IMR-90 (cell line): ENCODE results near the gene BCL2L13. TPM values are rescaled to one million over a fixed set of nuclear protein-coding genes. Genes with fewer than 3 reads are reported as not detected.

ENCODE experiments used
- ATAC-seq: fragments of 200-7000 bp; cut with Tn5 transposase; 2 replicates; pipeline ENCODE4 v1.9.1; 2020; ENCODE audit warnings: low read depth, mild to moderate bottlenecking, moderate library complexity
- BruUV-seq: library from RNA; stranded (reverse); fragments of 400-500 nt; replicated peaks from 2 replicates; lab custom pipeline; 2021; lab: Mats Ljungman, UMichigan
- CTCF ChIA-PET: fragments of 300-600 bp; formaldehyde crosslinking; extraction: SDS; loops from one replicate; lab custom pipeline; 2021; ENCODE audit warnings: antibody characterized with exemption; lab: Yijun Ruan, JAX
- POLR2A ChIA-PET: fragments of 300-600 bp; sonication (Branson Sonifier 250); formaldehyde crosslinking; loops from one replicate; lab custom pipeline; 2022; ENCODE audit warnings: antibody characterized with exemption; ENCODE audit not compliant: unreplicated experiment; lab: Charles Lee
- DNase-seq: peaks from one replicate; pipeline ENCODE4 v3.0.0; 2013
- H2AFZ ChIP-seq: replicated peaks from 2 replicates; pipeline ENCODE3; 2013; ENCODE audit warnings: low read length, mild to moderate bottlenecking; ENCODE audit not compliant: poor library complexity
- H2AK5ac ChIP-seq: 2 replicates; pipeline ENCODE4 v1.6.1; 2013; ENCODE audit warnings: low read depth, low read length, inconsistent platforms
- H2AK9ac ChIP-seq: replicated peaks from 2 replicates; pipeline ENCODE3; 2013; ENCODE audit warnings: mild to moderate bottlenecking, low read depth, low read length, moderate library complexity; ENCODE audit not compliant: poor library complexity
- H2BK120ac ChIP-seq: 2 replicates; pipeline ENCODE4 v1.6.1; 2013; ENCODE audit warnings: low read depth, low read length, inconsistent platforms
- H2BK15ac ChIP-seq: 3 replicates; pipeline ENCODE4 v1.6.1; 2013; ENCODE audit warnings: low read depth, low read length, inconsistent platforms
- H2BK20ac ChIP-seq: 2 replicates; pipeline ENCODE4 v1.6.1; 2013; ENCODE audit warnings: low read depth, mild to moderate bottlenecking, inconsistent platforms, low read length, moderate library complexity
- H2BK5ac ChIP-seq: 2 replicates; pipeline ENCODE4 v1.6.1; 2013; ENCODE audit warnings: mild to moderate bottlenecking, low read depth, low read length, inconsistent platforms; ENCODE audit not compliant: poor library complexity, severe bottlenecking
- H3K14ac ChIP-seq: replicated peaks from 2 replicates; pipeline ENCODE4 v1.6.1; 2013; ENCODE audit warnings: low read depth, low read length, inconsistent platforms
- H3K18ac ChIP-seq: 2 replicates; pipeline ENCODE4 v1.6.1; 2013; ENCODE audit warnings: low read depth, low read length, control low read depth
- H3K23ac ChIP-seq: 2 replicates; pipeline ENCODE4 v1.6.1; 2013; ENCODE audit warnings: low read depth, low read length, inconsistent platforms
- H3K27ac ChIP-seq: 2 replicates; pipeline ENCODE4 v1.5.1; 2013; ENCODE audit warnings: mild to moderate bottlenecking, control low read depth, low read length; ENCODE audit not compliant: insufficient read depth
- H3K27me3 ChIP-seq: 2 replicates; pipeline ENCODE4 v1.6.1; 2013; ENCODE audit warnings: low read length; ENCODE audit not compliant: control insufficient read depth, insufficient read depth
- H3K36me3 ChIP-seq: 2 replicates; pipeline ENCODE4 v1.6.1; 2013; ENCODE audit warnings: low read length, mixed read lengths; ENCODE audit not compliant: control insufficient read depth, insufficient read depth
- H3K4ac ChIP-seq: 2 replicates; pipeline ENCODE4 v1.6.1; 2013; ENCODE audit warnings: low read depth, low read length, inconsistent platforms
- H3K4me1 ChIP-seq: 2 replicates; pipeline ENCODE4 v1.6.1; 2013; ENCODE audit warnings: low read length, mixed read lengths; ENCODE audit not compliant: control insufficient read depth, insufficient read depth
- H3K4me2 ChIP-seq: 2 replicates; pipeline ENCODE4 v1.6.1; 2013; ENCODE audit warnings: low read depth, mild to moderate bottlenecking, control low read depth, low read length, moderate library complexity
- H3K4me3 ChIP-seq: 2 replicates; pipeline ENCODE4 v1.5.1; 2013; ENCODE audit warnings: low read depth, mild to moderate bottlenecking, control low read depth, low read length, moderate library complexity; ENCODE audit not compliant: insufficient read depth
- H3K56ac ChIP-seq: 2 replicates; pipeline ENCODE4 v1.6.1; 2013; ENCODE audit warnings: low read length, inconsistent platforms; ENCODE audit not compliant: insufficient read depth; ENCODE audit errors: extremely low read depth
- H3K79me1 ChIP-seq, 2 experiments: 2 replicates each; pipeline ENCODE4 v1.6.1; 2013; ENCODE audit warnings: low read length in 2 of 2, inconsistent platforms in 1 of 2, low read depth in 1 of 2
- H3K9ac ChIP-seq: 2 replicates; pipeline ENCODE4 v1.6.1; 2013; ENCODE audit warnings: low read depth, low read length, control low read depth
- H3K9me1 ChIP-seq: 2 replicates; pipeline ENCODE4 v1.6.1; 2013; ENCODE audit warnings: low read length, inconsistent platforms; ENCODE audit not compliant: insufficient read depth
- H3K9me3 ChIP-seq: 2 replicates; pipeline ENCODE4 v1.6.1; 2013; ENCODE audit warnings: low read length; ENCODE audit not compliant: control insufficient read depth, insufficient read depth
- H4K20me1 ChIP-seq: 2 replicates; pipeline ENCODE4 v1.6.1; 2013; ENCODE audit warnings: low read length, inconsistent platforms; ENCODE audit not compliant: insufficient read depth
- H4K5ac ChIP-seq: 2 replicates; pipeline ENCODE4 v1.6.1; 2013; ENCODE audit warnings: mild to moderate bottlenecking, low read depth, low read length, control low read depth
- H4K8ac ChIP-seq, 2 experiments: 2 replicates each; pipeline ENCODE4 v1.6.1; 2013; ENCODE audit warnings: low read depth in 2 of 2, low read length in 2 of 2, control low read depth in 1 of 2, inconsistent platforms in 1 of 2
- H4K91ac ChIP-seq: 2 replicates; pipeline ENCODE4 v1.6.1; 2013; ENCODE audit warnings: low read depth, low read length, inconsistent platforms; ENCODE audit not compliant: insufficient read depth
- BHLHE40 ChIP-seq: fragments of 150-350 bp; IDR thresholded peaks from 2 replicates; pipeline ENCODE4 v1.6.1; 2016; ENCODE audit warnings: mild to moderate bottlenecking, low read depth, low read length
- CEBPB ChIP-seq: IDR thresholded peaks from 2 replicates; pipeline ENCODE4 v1.6.1; 2012; ENCODE audit warnings: low read depth, low read length, improper control_type of control experiment
- CHD1 ChIP-seq: IDR thresholded peaks from 2 replicates; pipeline ENCODE4 v1.6.1; 2012; ENCODE audit warnings: low read depth, low read length, improper control_type of control experiment
- CTCF ChIP-seq: conservative IDR thresholded peaks from 2 replicates; pipeline ENCODE4 v1.5.1; 2012; ENCODE audit warnings: mild to moderate bottlenecking, low read depth, low read length, improper control_type of control experiment
- ELK1 ChIP-seq: fragments of 150-350 bp; IDR thresholded peaks from 2 replicates; pipeline ENCODE4 v1.6.1; 2016; ENCODE audit warnings: low read depth, mild to moderate bottlenecking, low read length, moderate library complexity, borderline replicate concordance
- FOS ChIP-seq: fragments of 150-350 bp; IDR thresholded peaks from 2 replicates; pipeline ENCODE4 v1.6.1; 2016; ENCODE audit warnings: low read depth, low read length
- MAFK ChIP-seq: IDR thresholded peaks from 2 replicates; pipeline ENCODE4 v1.6.1; 2012; ENCODE audit warnings: low read depth, low read length, improper control_type of control experiment
- MAZ ChIP-seq: IDR thresholded peaks from 2 replicates; pipeline ENCODE4 v1.6.1; 2012; ENCODE audit warnings: low read depth, mild to moderate bottlenecking, low read length, improper control_type of control experiment, moderate library complexity, borderline replicate concordance
- MXI1 ChIP-seq: IDR thresholded peaks from 2 replicates; pipeline ENCODE4 v1.6.1; 2012; ENCODE audit warnings: low read depth, mild to moderate bottlenecking, low read length, moderate library complexity, borderline replicate concordance
- NFE2L2 ChIP-seq: fragments of 150-350 bp; IDR thresholded peaks from 2 replicates; pipeline ENCODE4 v1.6.1; 2016; ENCODE audit warnings: low read depth, mild to moderate bottlenecking, low read length
- POLR2A ChIP-seq: IDR thresholded peaks from 2 replicates; pipeline ENCODE4 v1.6.1; 2012; ENCODE audit warnings: mild to moderate bottlenecking, low read depth, low read length
- RAD21 ChIP-seq: IDR thresholded peaks from 2 replicates; pipeline ENCODE4 v1.6.1; 2012; ENCODE audit warnings: low read length, improper control_type of control experiment
- RCOR1 ChIP-seq: IDR thresholded peaks from 2 replicates; pipeline ENCODE4 v1.6.1; 2012; ENCODE audit warnings: mild to moderate bottlenecking, low read length, improper control_type of control experiment; ENCODE audit not compliant: insufficient replicate concordance
- RFX5 ChIP-seq: IDR thresholded peaks from 2 replicates; pipeline ENCODE4 v1.8.0; 2012; ENCODE audit warnings: low read depth, mild to moderate bottlenecking, low read length, moderate library complexity
- SMC3 ChIP-seq: fragments of 150-350 bp; IDR thresholded peaks from 2 replicates; pipeline ENCODE4 v1.6.1; 2016; ENCODE audit warnings: low read depth, mild to moderate bottlenecking, antibody characterized with exemption, low read length, moderate library complexity
- USF2 ChIP-seq: fragments of 150-350 bp; IDR thresholded peaks from 2 replicates; pipeline ENCODE4 v1.6.1; 2017; ENCODE audit warnings: mild to moderate bottlenecking, antibody characterized with exemption, low read length, low read depth
- WGBS, 2 experiments: methylation state at CpG; one replicate each; pipeline versions ENCODE4 v1.1.5 to v1.1.7; 2013; ENCODE audit warnings: missing lambda C conversion rate in 2 of 2; ENCODE audit not compliant: insufficient read length in 1 of 2; ENCODE audit errors: extremely low coverage in 2 of 2; 5-methylcytosine and 5-hydroxymethylcytosine counted together
- dilution Hi-C: fragments of 300-500 bp; cut with HindIII; formaldehyde crosslinking; loops from one replicate; pipeline ENCODE4 v1.14.3; 2018; ENCODE audit warnings: low sequenced_read_pairs; ENCODE audit not compliant: unreplicated experiment
- in situ Hi-C: fragments of 300-500 bp; cut with MboI; formaldehyde crosslinking; loops from 3 replicates; pipeline ENCODE4 v1.14.3; 2019; ENCODE audit warnings: low sequenced_read_pairs, inconsistent platforms, mixed read lengths
- intact Hi-C: fragments of 100-400 bp; cut with micrococcal nuclease; formaldehyde crosslinking; loops from 2 replicates; pipeline ENCODE4 v1.10.0; 2022
- polyA plus RNA-seq, 3 experiments: library from polyadenylated mRNA; depleted of rRNA; stranded (reverse); fragments of >200 nt; gene quantifications; 2 replicates each; pipeline ENCODE4 v1.2.3, GENCODE V29; 2012; ENCODE audit warnings: low replicate concordance in 1 of 3
- total RNA-seq: library from RNA; depleted of rRNA; stranded (reverse); fragments of >200 nt; gene quantifications from 2 replicates; pipeline ENCODE4 v1.2.3, GENCODE V29; 2012

Gene BCL2L13
- total and polyA plus RNA-seq, 2 of the 4 experiments (the other 2 are of a cell fraction), result 42.6 to 86.7 TPM

- intact Hi-C loops, result no loop called here
- Histone ChIP-seq H2AK9ac (no peak overlapping the region), H3K79me1 (peaks cover 8 to 21% of the 10 kb centered on the region in 2 experiments; a peak in 3 of 4 replicates), H2BK120ac (no peak overlapping the region), H2BK5ac (no peak overlapping the region), H3K9me3 (no peaks in the 10 kb centered on the region), H3K36me3 (peaks cover 30% of the 10 kb centered on the region), H2BK15ac (no peak overlapping the region), H2AFZ (no peak overlapping the region), H4K20me1 (no peaks in the 10 kb centered on the region), H4K91ac (no peak overlapping the region), H3K4ac (no peak overlapping the region), H2AK5ac (no peak overlapping the region), H2BK20ac (no peak overlapping the region), H3K18ac (no peak overlapping the region), H3K4me2 (no peak overlapping the region), H3K9ac (no peak overlapping the region), H3K27ac (no peak overlapping the region), H3K27me3 (no peaks in the 10 kb centered on the region), H4K5ac (no peak overlapping the region), H3K4me3 (no peak overlapping the region), H3K4me1 (no peaks in the 10 kb centered on the region), H3K23ac (no peak overlapping the region), H3K14ac (no peak overlapping the region), H3K56ac (no peak overlapping the region), H3K9me1 (no peaks in the 10 kb centered on the region), H4K8ac (no peak overlapping the region)
- ATAC-seq (no peak), DNase-seq (no peak)
- in situ Hi-C loops, result no loop called here
- ChIA-PET CTCF (no interaction called here), POLR2A (no interaction called here)
- dilution Hi-C loops, result no loop called here
- BruUV-seq, result no TSS peak
- no peak for TF ChIP-seq CHD1
- TF ChIP-seq MAFK, result no peak
- TF ChIP-seq BHLHE40, result no peak
- TF ChIP-seq RCOR1, result no peak
- no peak for TF ChIP-seq USF2
- no peak for TF ChIP-seq FOS
- TF ChIP-seq NFE2L2, result no peak
- TF ChIP-seq CEBPB, result no peak
- no peak for TF ChIP-seq CTCF
- no peak for TF ChIP-seq MXI1
- no peak for TF ChIP-seq POLR2A
- TF ChIP-seq MAZ, result no peak
- no peak for TF ChIP-seq RFX5
- no peak for TF ChIP-seq SMC3
- no peak for TF ChIP-seq ELK1
- no peak for TF ChIP-seq RAD21
- WGBS, 2 experiments, result no CpG with 5 or more reads among the region's 6 CpGs
Observed at GRCh38 chr22:17664414-17665055, 26.0 kb downstream of the BCL2L13 start.
